ENCODE measurements around the gene ZNF438. TPM values are rescaled to one million over a fixed set of nuclear protein-coding genes. Genes with fewer than 3 reads are reported as not detected.
A peak's percentile ranks its signal among the peaks of the same experiment; 100 is the strongest.

The ZNF438 gene
- total RNA-seq, 2 experiments from 2014 or later = 3.8 to 4.4 TPM

GRCh38 chr10:31018356-31018750, 13.3 kb downstream of the ZNF438 start:
- DNase-seq = no peak
- Mint-ChIP-seq H3K36me3 (peaks cover 4% of the 10 kb centered on the region), H3K9me3 (ENCODE audit: low read depth) (no peaks in the 10 kb centered on the region), H3K4me3 (no peak overlapping the region), H3K27me3 (no peaks in the 10 kb centered on the region), H3K4me1 (no peaks in the 10 kb centered on the region), H3K27ac (no peak overlapping the region)
- CTCF ChIA-PET = no interaction called here
- ATAC-seq = no peak

GRCh38 chr10:31017534-31018355, 13.9 kb downstream of the ZNF438 start:
- peaks cover 5% of the 10 kb centered on the region for H3K36me3 Mint-ChIP-seq
- H3K9me3 Mint-ChIP-seq (ENCODE audit: low read depth) = no peaks in the 10 kb centered on the region
- no peak for ATAC-seq
- CTCF ChIA-PET = no interaction called here
- no peak overlapping the region for H3K27ac Mint-ChIP-seq
- H3K27me3 Mint-ChIP-seq = no peaks in the 10 kb centered on the region
- DNase-seq = no peak
- H3K4me1 Mint-ChIP-seq = no peaks in the 10 kb centered on the region
- H3K4me3 Mint-ChIP-seq = no peak overlapping the region

DNA sequence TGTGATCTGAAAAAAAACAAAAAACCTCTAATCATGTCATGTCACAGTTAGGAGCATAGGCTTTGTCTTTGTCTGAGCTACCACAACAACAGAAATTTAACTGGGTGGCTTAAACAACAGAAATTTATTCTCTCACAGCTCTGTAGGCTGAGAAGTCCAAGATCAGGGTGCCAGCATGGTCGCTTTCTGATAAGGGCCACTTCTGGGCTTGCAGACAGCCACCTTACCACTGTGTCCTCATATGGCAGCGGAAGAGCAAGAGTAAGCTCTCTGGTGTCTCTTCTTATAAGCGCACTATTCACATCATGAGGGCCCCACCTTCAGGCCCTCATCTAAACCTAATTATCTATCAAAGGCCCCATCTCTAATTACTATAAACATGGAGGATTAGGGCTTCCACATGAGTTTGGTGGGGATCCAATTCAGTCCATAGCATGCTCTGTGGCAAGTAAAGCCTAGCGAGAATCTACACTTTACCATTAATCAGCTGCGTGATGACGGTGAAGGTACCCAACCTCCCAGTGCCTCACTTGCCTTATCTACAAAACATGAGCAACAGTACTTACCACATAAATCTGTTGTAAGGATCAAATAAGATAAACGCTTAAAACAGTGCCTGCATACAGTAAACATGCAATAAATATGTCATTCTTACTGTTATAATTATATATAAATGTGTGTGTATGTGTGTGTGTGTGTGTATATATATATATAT, 17.3 kb downstream of the ZNF438 start:
- Mint-ChIP-seq H3K36me3 (peaks cover 4% of the 10 kb centered on the region), H3K4me1 (no peaks in the 10 kb centered on the region), H3K4me3 (no peak overlapping the region), H3K9me3 (ENCODE audit: low read depth) (no peaks in the 10 kb centered on the region), H3K27me3 (no peaks in the 10 kb centered on the region), H3K27ac (no peak overlapping the region)
- DNase-seq (no peak), ATAC-seq (no peak)
- CTCF ChIA-PET = interaction anchor here (1.3 kb wide), 1 partner anchor 18 kb away, joined by 6 read pairs; the partner anchor contains the start of gene ZNF438

GRCh38 chr10:31013331-31013730, 18.3 kb downstream of the ZNF438 start:
- Mint-ChIP-seq H3K27me3 (no peaks in the 10 kb centered on the region), H3K4me1 (peaks cover 1% of the 10 kb centered on the region), H3K9me3 (ENCODE audit: low read depth) (no peaks in the 10 kb centered on the region), H3K36me3 (peaks cover 4% of the 10 kb centered on the region), H3K27ac (no peak overlapping the region), H3K4me3 (no peak overlapping the region)
- DNase-seq (no peak), ATAC-seq (no peak)
- CTCF ChIA-PET = interaction anchor here (1.7 kb wide), 1 partner anchor 229 kb away, joined by 4 read pairs; no protein-coding TSS in a partner anchor

DNA sequence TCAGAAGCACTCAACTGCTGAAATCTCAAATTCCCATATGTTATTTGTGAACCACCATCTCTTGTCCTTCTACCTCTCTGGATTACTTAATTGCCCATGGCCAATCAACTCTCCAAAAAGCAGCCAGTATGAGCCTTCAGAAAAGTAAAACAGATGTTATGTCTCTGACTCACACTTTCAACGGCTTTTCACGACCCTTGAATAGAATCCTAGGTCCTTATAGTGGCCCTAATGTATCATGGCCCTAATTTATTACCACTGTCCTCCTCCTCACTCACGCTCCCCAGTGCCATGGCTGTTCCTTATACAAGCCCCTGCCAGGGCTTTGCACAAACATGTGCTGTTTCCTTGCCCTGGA, 20.0 kb downstream of the ZNF438 start:
- Mint-ChIP-seq H3K9me3 (ENCODE audit: low read depth) (no peaks in the 10 kb centered on the region), H3K27me3 (no peaks in the 10 kb centered on the region), H3K4me3 (no peak overlapping the region), H3K36me3 (peaks cover 4% of the 10 kb centered on the region), H3K4me1 (peaks cover 9% of the 10 kb centered on the region), H3K27ac (no peak overlapping the region)
- no peak for DNase-seq
- CTCF ChIA-PET = no interaction called here
- ATAC-seq = no peak

GRCh38 chr10:31011017-31011664, 20.5 kb downstream of the ZNF438 start:
- CTCF ChIA-PET = no interaction called here
- Mint-ChIP-seq H3K9me3 (ENCODE audit: low read depth) (no peaks in the 10 kb centered on the region), H3K27ac (no peak overlapping the region), H3K4me3 (no peak overlapping the region), H3K27me3 (no peaks in the 10 kb centered on the region), H3K4me1 (peaks cover 11% of the 10 kb centered on the region), H3K36me3 (peaks cover 4% of the 10 kb centered on the region)
- DNase-seq = no peak
- ATAC-seq = no peak

GRCh38 chr10:31010062-31010461, 21.6 kb downstream of the ZNF438 start:
- Mint-ChIP-seq H3K9me3 (ENCODE audit: low read depth) (no peaks in the 10 kb centered on the region), H3K27me3 (no peaks in the 10 kb centered on the region), H3K4me3 (no peak overlapping the region), H3K4me1 (peaks cover 20% of the 10 kb centered on the region), H3K27ac (no peak overlapping the region), H3K36me3 (peaks cover 4% of the 10 kb centered on the region)
- no peak for DNase-seq
- CTCF ChIA-PET = interaction anchor here (0.7 to 3.4 kb wide), 4 partner anchors 10 to 201 kb away, joined by 3 to 8 read pairs (median 4); partner anchors contain the start of gene ZNF438
- ATAC-seq = no peak

DNA sequence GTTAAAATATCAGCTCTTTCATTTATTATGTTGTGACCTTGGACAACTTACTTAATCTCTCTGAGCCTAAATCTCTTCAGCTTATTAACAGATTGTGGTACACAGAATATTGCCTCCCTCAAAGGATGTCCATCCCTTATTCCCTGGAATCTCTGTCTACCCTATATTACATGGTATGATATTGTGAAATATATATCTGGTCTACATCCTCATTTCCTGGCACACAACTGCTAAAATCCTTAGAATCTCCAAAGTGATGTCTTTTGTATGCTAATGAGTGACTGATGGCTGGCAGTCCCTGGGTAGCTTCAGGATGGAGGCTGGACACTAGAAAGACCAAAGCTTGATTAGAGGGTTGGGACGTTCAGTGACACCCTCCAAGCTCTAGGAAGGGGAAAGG, 25.8 kb downstream of the ZNF438 start:
- H3K9me3 Mint-ChIP-seq (ENCODE audit: low read depth) = no peaks in the 10 kb centered on the region
- CTCF ChIA-PET = no interaction called here
- no peak for ATAC-seq
- H3K4me3 Mint-ChIP-seq = no peak overlapping the region
- H3K27ac Mint-ChIP-seq = no peak overlapping the region
- no peaks in the 10 kb centered on the region for H3K27me3 Mint-ChIP-seq
- H3K4me1 Mint-ChIP-seq = peaks cover 39% of the 10 kb centered on the region
- DNase-seq = no peak
- H3K36me3 Mint-ChIP-seq = peaks cover 5% of the 10 kb centered on the region

DNA sequence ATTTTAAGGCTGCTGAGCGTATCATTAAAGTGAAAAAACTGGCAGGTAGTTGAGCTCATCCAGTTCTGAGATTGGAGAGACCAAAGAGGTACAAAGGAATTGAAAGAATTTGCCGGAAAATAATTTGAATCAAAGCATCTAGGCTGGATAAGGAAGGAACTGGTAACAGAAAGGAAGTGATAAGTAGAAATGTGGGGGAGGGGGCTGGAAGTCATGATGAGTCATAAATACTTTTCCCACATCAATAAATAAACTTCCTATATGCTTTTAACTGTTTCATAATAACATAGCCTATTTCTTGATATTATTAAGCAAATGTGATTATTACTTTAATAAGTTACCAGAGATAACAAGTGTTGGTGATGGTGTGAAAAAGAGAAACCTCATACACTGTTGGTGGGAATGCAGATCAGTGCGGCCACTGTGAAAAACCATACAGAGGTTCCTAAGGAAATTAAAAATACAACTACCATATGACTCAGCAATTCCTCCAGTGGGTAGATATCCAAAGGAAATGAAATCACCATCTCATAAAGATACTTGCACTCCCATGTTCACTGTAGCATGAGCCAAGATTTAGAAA, 27.0 kb downstream of the ZNF438 start:
- Mint-ChIP-seq H3K27ac (no peak overlapping the region), H3K4me1 (peaks cover 48% of the 10 kb centered on the region), H3K27me3 (no peaks in the 10 kb centered on the region), H3K9me3 (ENCODE audit: low read depth) (no peaks in the 10 kb centered on the region), H3K36me3 (peaks cover 7% of the 10 kb centered on the region), H3K4me3 (no peak overlapping the region)
- DNase-seq (no peak), ATAC-seq (peak; percentile 33)
- CTCF ChIA-PET = no interaction called here

DNA sequence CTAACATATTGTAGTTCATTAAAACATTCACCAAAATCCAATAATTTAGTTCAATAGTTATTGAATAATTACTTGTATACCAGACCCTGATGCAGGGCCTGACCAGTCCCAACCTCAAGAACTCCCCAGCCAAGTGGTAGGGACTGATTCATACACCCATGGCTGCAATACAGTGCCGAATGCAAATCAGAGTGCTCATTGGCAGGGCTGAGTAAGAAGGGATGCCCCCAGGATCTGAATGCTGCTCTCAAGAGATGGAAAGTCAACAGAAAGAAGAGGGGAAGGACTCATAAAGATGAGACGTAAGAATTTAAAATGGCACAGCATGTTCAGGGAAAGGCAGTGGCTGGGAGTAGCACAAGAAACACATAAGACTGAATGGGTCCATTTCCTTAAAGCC, 29.9 kb downstream of the ZNF438 start:
- no peak for DNase-seq
- Mint-ChIP-seq H3K27me3 (no peaks in the 10 kb centered on the region), H3K4me1 (peaks cover 61% of the 10 kb centered on the region), H3K36me3 (peaks cover 15% of the 10 kb centered on the region), H3K4me3 (no peak overlapping the region), H3K9me3 (ENCODE audit: low read depth) (no peaks in the 10 kb centered on the region), H3K27ac (no peak overlapping the region)
- ATAC-seq = no peak
- CTCF ChIA-PET = no interaction called here

GRCh38 chr10:31000867-31001266, 30.8 kb downstream of the ZNF438 start:
- H3K9me3 Mint-ChIP-seq (ENCODE audit: low read depth) = peaks cover 3% of the 10 kb centered on the region
- no peak for ATAC-seq
- peaks cover 58% of the 10 kb centered on the region for H3K4me1 Mint-ChIP-seq
- peak overlapping the region; percentile 13 for H3K27ac Mint-ChIP-seq
- H3K27me3 Mint-ChIP-seq = no peaks in the 10 kb centered on the region
- CTCF ChIA-PET = interaction anchor here (0.8 kb wide), 1 partner anchor 8 kb away, joined by 4 read pairs; no protein-coding TSS in a partner anchor
- no peak for DNase-seq
- no peak overlapping the region for H3K4me3 Mint-ChIP-seq
- peaks cover 23% of the 10 kb centered on the region for H3K36me3 Mint-ChIP-seq

DNA sequence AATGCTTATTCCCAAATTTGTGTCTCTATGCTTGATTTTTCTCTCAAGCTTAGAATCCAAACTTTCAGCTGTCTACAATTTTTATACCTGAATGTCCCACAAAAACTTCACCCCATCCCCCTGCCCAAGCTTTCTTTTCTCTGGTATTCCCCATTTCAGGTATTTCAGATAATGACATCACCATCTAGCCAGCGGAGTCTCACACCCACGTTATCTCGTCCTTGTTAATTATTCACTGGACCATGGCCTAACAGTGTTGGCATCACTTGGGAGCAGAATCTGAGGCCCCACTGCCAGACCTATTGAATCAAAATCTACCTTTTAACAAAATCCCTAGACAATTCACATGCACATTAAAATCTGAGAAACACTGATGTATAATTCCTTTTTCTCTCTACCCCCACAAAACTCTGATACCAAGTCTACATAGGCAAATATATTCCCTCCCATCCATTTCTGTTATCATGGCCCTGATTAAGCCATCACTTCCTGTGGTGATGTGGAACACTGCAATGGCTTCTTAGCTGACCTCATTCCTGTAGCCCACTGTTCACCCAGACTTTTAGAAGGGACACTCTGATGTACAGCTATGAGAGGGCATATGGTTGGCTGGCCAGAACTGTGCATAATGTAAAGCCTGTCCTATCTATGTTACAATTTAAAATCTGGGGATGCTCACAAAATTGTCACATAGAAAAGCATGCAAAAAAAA, 31.4 kb downstream of the ZNF438 start:
- H3K9me3 Mint-ChIP-seq (ENCODE audit: low read depth) = peaks cover 5% of the 10 kb centered on the region
- CTCF ChIA-PET = interaction anchor here (0.8 to 2.7 kb wide), 2 partner anchors 9 to 216 kb away, joined by 4 to 9 read pairs; no protein-coding TSS in a partner anchor
- no peak overlapping the region for H3K4me3 Mint-ChIP-seq
- peaks cover 54% of the 10 kb centered on the region for H3K4me1 Mint-ChIP-seq
- no peak for ATAC-seq
- no peak overlapping the region for H3K27ac Mint-ChIP-seq
- no peak for DNase-seq
- H3K27me3 Mint-ChIP-seq = no peaks in the 10 kb centered on the region
- H3K36me3 Mint-ChIP-seq = peaks cover 27% of the 10 kb centered on the region

Measured in activated CD8-positive, alpha-beta memory T cell treated with anti-CD3 and anti-CD28 coated beads, Interleukin-2, amount 10 ng/mL, durations not matched to agents 7 days and 5 days (primary cell).